GM12891 (cell line): ENCODE measurements around the gene CD96.

Experiments used
- POLR2A ChIP-seq: IDR thresholded peaks from 2 replicates; pipeline ENCODE4 v1.6.1; 2011; ENCODE audit warnings: low read depth, low read length, control low read depth
- TAF1 ChIP-seq: IDR thresholded peaks from 2 replicates; pipeline ENCODE4 v1.6.1; 2011; ENCODE audit warnings: low read depth, low read length, control low read depth

DNA sequence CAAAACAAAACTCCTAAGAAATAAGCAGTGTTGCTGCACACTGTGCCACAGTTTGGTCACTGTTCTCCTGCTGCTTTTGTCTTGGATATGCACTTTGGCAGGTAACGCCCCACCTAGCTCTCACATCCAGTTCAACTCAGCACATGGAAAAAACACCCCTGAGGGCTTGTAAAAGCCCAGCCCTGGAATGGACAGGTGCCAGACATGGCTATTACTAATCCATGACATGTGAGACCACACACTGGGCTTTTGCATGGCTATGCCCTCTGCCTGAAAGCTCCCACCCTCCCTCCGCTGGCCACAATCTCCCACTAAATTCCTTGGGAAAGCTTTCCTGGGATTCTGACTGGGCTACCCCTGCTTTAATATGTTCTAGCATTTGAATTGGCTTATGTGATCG is 77.8 kb downstream of the CD96 start:
- no peak for TF ChIP-seq TAF1
- no peak for TF ChIP-seq POLR2A
